Right lung (tissue), 5 donors: ENCODE data around the gene DAPK1. TPM values are rescaled to one million over a fixed set of nuclear protein-coding genes. Genes with fewer than 3 reads are reported as not detected.
"Not testable (repeated sequence)": the region's sequence is repeated elsewhere in the genome, so short reads cannot be mapped to it uniquely, and the experiment has no call there.

Source experiments
- DNase-seq, 2 donors: peaks; one replicate each; pipeline ENCODE4 v3.0.0-alpha.2; 2013
- polyA plus RNA-seq, 5 donors: library from polyadenylated mRNA; unstranded; fragments of 120-200 nt; gene quantifications; one replicate each; pipeline versions ENCODE4 v1.2.1 to v1.2.3, GENCODE V29; 2013; ENCODE audit warnings: inconsistent platforms in 1 of 5, low replicate concordance in 1 of 5; ENCODE audit not compliant: insufficient read length in 5 of 5, insufficient read depth in 1 of 5

The DAPK1 gene
- polyA plus RNA-seq, 5 donors: 173 to 232 (median 217) TPM

- DNase-seq: no peak
Measured at GRCh38 chr9:87494970-87495471, 2.6 kb upstream of the DAPK1 start.

GRCh38 chr9:87497080-87497603 is 525 bp upstream of the DAPK1 start:
- DNase-seq: no peak

GRCh38 chr9:87498046-87498810 is 561 bp downstream of the DAPK1 start:
- peak; percentile 57 to 72 for DNase-seq

GRCh38 chr9:87498811-87499360 is 1.2 kb downstream of the DAPK1 start:
- no peak for DNase-seq

GRCh38 chr9:87499424-87500017 is 1.9 kb downstream of the DAPK1 start:
- no peak for DNase-seq

GRCh38 chr9:87500491-87501270 is 3.0 kb downstream of the DAPK1 start:
- no peak for DNase-seq

GRCh38 chr9:87501271-87501656 is 3.6 kb downstream of the DAPK1 start:
- DNase-seq: not testable (repeated sequence)

- no peak for DNase-seq
Measured at GRCh38 chr9:87501806-87502205, 4.1 kb downstream of the DAPK1 start.

GRCh38 chr9:87502391-87503221 is 4.9 kb downstream of the DAPK1 start:
- no peak for DNase-seq

- no peak for DNase-seq
Measured at GRCh38 chr9:87503430-87503829, 5.8 kb downstream of the DAPK1 start.

- DNase-seq: no peak
Measured at GRCh38 chr9:87503927-87504326, 6.3 kb downstream of the DAPK1 start.

GRCh38 chr9:87504938-87505337 is 7.3 kb downstream of the DAPK1 start:
- no peak for DNase-seq

- no peak for DNase-seq
Measured at GRCh38 chr9:87505869-87506678, 8.4 kb downstream of the DAPK1 start.

GRCh38 chr9:87507576-87507975 is 9.9 kb downstream of the DAPK1 start:
- DNase-seq: no peak

GRCh38 chr9:87510252-87510683 is 12.6 kb downstream of the DAPK1 start:
- DNase-seq: no peak

- no peak for DNase-seq
Measured at GRCh38 chr9:87512311-87512710, 14.6 kb downstream of the DAPK1 start.

- no peak for DNase-seq
Measured at GRCh38 chr9:87513161-87513560, 15.5 kb downstream of the DAPK1 start.

GRCh38 chr9:87513880-87514535 is 16.3 kb downstream of the DAPK1 start:
- DNase-seq: no peak

GRCh38 chr9:87515006-87515405 is 17.3 kb downstream of the DAPK1 start:
- DNase-seq: no peak
